Activated CD4-positive, alpha-beta memory T cell treated with anti-CD3 and anti-CD28 coated beads for 36 hours (primary cell): ENCODE results near the gene CCDC181. TPM values are rescaled to one million over a fixed set of nuclear protein-coding genes. Genes with fewer than 3 reads are reported as not detected.

Experiments used
- CTCF ChIA-PET: fragments of 350-600 bp; sonication (Branson Sonifier 250); formaldehyde crosslinking; loops from one replicate; lab custom pipeline; 2021; ENCODE audit warnings: antibody characterized with exemption, inconsistent platforms; lab: Charles Lee
- POLR2A ChIA-PET: fragments of 350-600 bp; sonication (Branson Sonifier 250); formaldehyde crosslinking; loops from one replicate; lab custom pipeline; 2021; ENCODE audit warnings: antibody characterized with exemption; lab: Charles Lee
- DNase-seq: peaks from one replicate; pipeline ENCODE4 v3.0.0-alpha.2; 2020
- H3K27ac Mint-ChIP-seq: one replicate; pipeline ENCODE4 v1.8.0; 2021; ENCODE audit warnings: mixed read lengths
- H3K27me3 Mint-ChIP-seq: one replicate; pipeline ENCODE4 v1.8.0; 2021; ENCODE audit warnings: mixed read lengths
- H3K36me3 Mint-ChIP-seq: one replicate; pipeline ENCODE4 v1.8.0; 2021; ENCODE audit warnings: mixed read lengths
- H3K4me1 Mint-ChIP-seq: one replicate; pipeline ENCODE4 v1.8.0; 2021; ENCODE audit warnings: low read depth, mixed read lengths
- H3K4me3 Mint-ChIP-seq: one replicate; pipeline ENCODE4 v1.8.0; 2021; ENCODE audit warnings: mild to moderate bottlenecking, mixed read lengths
- H3K9me3 Mint-ChIP-seq: one replicate; pipeline ENCODE4 v1.8.0; 2021; ENCODE audit warnings: mixed read lengths
- intact Hi-C: fragments of 100-400 bp; cut with micrococcal nuclease; formaldehyde crosslinking; loops from one replicate; pipeline ENCODE4 v1.15.1; 2023
- total RNA-seq, 2 experiments: library from RNA; stranded (reverse); gene quantifications; one replicate each; pipeline ENCODE4 v1.2.3, GENCODE V29; 2021

CCDC181 gene
- total RNA-seq, 2 experiments from 2014 or later: not detected

- POLR2A ChIA-PET: no interaction called here
- CTCF ChIA-PET: interaction anchor here (0.7 to 1.4 kb wide), 2 partner anchors 19 to 784 kb away, joined by 4 to 5 read pairs; partner anchors contain the start of gene BLZF1
- intact Hi-C loops: no loop called here
Observed at GRCh38 chr1:169387399-169387798, 39.9 kb downstream of the CCDC181 start.

DNA sequence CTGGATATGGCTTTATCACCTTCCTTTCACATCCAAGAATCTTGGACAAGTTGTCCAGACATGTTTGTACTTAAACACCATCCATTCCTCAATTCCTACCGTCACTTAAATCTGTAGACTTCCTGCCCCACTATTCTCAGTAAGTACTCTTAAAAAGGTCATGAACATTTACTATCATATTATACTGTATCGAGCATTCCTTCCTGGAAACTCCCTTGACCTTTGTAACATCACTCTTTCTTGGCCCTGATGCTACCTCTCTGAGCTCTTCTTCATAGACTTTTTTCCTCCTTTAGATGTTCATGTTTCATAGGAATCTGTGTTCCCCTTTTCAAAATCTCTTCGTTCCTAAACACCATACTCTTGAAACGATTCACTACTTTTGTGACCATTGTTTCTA lies 43.8 kb downstream of the CCDC181 start:
- ChIA-PET CTCF (no interaction called here), POLR2A (no interaction called here)
- intact Hi-C loops: no loop called here
- H3K27me3 Mint-ChIP-seq: no peaks in the 10 kb centered on the region
- H3K36me3 Mint-ChIP-seq: peaks cover 32% of the 10 kb centered on the region
- DNase-seq: no peak
- H3K4me3 Mint-ChIP-seq: no peak overlapping the region
- H3K9me3 Mint-ChIP-seq: no peaks in the 10 kb centered on the region
- H3K4me1 Mint-ChIP-seq: no peaks in the 10 kb centered on the region
- no peak overlapping the region for H3K27ac Mint-ChIP-seq

More at GRCh38 chr1:169387399-169387798, 39.9 kb downstream of the CCDC181 start:
- no peak for DNase-seq
- Mint-ChIP-seq H3K4me3 (no peak overlapping the region), H3K36me3 (peaks cover 43% of the 10 kb centered on the region), H3K27ac (no peak overlapping the region), H3K27me3 (no peaks in the 10 kb centered on the region), H3K9me3 (no peaks in the 10 kb centered on the region), H3K4me1 (peaks cover 7% of the 10 kb centered on the region)

DNA sequence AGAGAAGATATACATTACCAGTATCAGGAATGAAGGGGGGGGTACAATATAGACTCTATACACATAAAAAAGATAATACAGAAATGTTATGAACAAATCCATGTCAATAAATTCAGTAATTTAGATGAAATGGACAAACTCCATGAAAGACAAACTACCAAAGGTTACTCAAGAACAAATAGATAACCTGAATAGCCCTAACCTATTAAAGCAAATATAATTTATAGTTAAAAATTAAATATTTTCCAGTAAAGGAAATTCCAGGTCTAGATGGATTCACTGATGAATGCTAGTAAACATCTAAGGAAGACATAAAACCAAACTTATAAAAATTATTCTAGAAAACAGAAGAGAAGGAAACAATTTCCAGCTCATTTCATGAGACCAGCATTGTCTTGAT lies 46.1 kb downstream of the CCDC181 start:
- H3K27me3 Mint-ChIP-seq: no peaks in the 10 kb centered on the region
- no peak overlapping the region for H3K4me3 Mint-ChIP-seq
- no peaks in the 10 kb centered on the region for H3K4me1 Mint-ChIP-seq
- no peak overlapping the region for H3K27ac Mint-ChIP-seq
- POLR2A ChIA-PET: no interaction called here
- DNase-seq: no peak
- no peaks in the 10 kb centered on the region for H3K9me3 Mint-ChIP-seq
- CTCF ChIA-PET: no interaction called here
- intact Hi-C loops: no loop called here
- peaks cover 30% of the 10 kb centered on the region for H3K36me3 Mint-ChIP-seq

DNA sequence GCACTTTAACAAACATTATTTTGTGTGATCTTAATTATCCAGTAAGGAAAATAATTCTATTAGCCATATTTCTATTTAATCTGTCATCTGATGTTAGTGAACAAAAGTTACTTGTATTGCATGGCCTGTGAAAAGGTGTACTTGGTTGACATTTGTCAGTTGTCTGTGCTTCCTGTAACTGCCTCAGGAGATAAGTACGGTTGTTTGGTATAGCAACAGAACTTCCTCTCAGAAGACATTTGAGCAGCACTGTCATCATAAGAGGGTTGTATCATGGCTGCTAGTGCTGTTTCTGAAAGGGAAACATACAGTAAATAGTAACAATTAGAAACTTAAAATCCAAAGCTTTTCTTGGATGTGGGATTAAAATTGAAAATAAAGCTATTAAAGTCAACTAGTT lies 55.9 kb downstream of the CCDC181 start:
- ChIA-PET POLR2A (no interaction called here), CTCF (interaction anchor here (1.4 kb wide), 1 partner anchor 768 kb away, joined by 4 read pairs; no protein-coding TSS in a partner anchor)
- peaks cover 17% of the 10 kb centered on the region for H3K4me1 Mint-ChIP-seq
- H3K27me3 Mint-ChIP-seq: no peaks in the 10 kb centered on the region
- DNase-seq: no peak
- intact Hi-C loops: no loop called here
- H3K4me3 Mint-ChIP-seq: no peak overlapping the region
- peaks cover 15% of the 10 kb centered on the region for H3K36me3 Mint-ChIP-seq
- H3K9me3 Mint-ChIP-seq: no peaks in the 10 kb centered on the region
- no peak overlapping the region for H3K27ac Mint-ChIP-seq

- Mint-ChIP-seq H3K4me3 (no peak overlapping the region), H3K27me3 (no peaks in the 10 kb centered on the region), H3K36me3 (peaks cover 19% of the 10 kb centered on the region), H3K4me1 (peaks cover 25% of the 10 kb centered on the region), H3K9me3 (no peaks in the 10 kb centered on the region), H3K27ac (no peak overlapping the region)
- peak; percentile 40 for DNase-seq
- intact Hi-C loops: loop anchor here (1.0 to 10.0 kb wide), 14 partner anchors 22 to 1944 kb away; partner anchors contain the start of genes FMO4, SCYL3, SELL and SFT2D2
- CTCF ChIA-PET: interaction anchor here (0.6 to 1.9 kb wide), 10 partner anchors 19 to 1122 kb away, joined by 3 to 8 read pairs (median 4); no protein-coding TSS in a partner anchor
- POLR2A ChIA-PET: interaction anchor here (0.6 to 1.9 kb wide), 4 partner anchors 118 to 1027 kb away, joined by 3 to 5 read pairs (median 3); partner anchors contain the start of gene SLC19A2
Observed at GRCh38 chr1:169368406-169368769, 58.9 kb downstream of the CCDC181 start.

DNA sequence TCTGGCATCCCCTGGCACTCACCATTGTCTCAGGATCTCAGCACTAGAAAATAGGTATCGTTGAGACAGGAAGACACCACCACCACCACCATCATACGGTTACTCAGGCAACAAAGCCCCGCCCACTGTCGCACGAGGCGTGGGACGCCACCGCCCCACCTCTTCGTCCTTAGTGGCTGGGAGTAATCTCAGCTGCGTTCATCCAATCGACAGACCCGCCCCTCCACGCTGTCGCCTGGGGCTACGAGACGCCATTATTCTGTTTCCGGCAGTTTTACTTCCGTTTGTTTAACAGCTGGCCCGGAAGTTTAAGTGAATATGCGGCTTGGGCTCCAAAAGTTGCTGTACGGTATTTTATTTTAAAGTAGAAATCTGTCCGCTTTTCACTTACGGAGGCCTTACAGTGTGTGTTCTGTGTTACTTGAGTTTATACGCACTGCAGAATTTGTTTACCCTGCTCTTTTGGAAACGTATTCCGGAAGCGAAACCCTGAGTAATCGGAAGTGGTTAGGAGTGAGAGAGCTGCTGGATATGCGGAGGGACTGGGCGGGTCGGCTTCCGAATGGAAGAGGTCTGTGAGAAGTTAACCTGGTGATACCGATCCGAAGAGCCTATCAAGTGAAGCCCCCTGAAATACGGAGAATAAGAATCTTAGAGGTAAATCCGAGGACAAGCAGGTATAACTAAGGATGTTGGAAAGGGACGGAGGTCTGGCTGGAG lies 59.4 kb downstream of the CCDC181 start, which contains the start of the genes BLZF1 and NME7:
Gene BLZF1, plus strand, starts transcription at position 510 of the 720 bp plus-strand sequence. CDS start 1,328 bp downstream, outside the sequence.
Gene NME7, minus strand, starts transcription at position 112 of the 720 bp plus-strand sequence. Its CDS starts 87 bp downstream, at position 25.
- H3K27ac Mint-ChIP-seq: no peak within 1 kb of the TSS
- H3K4me1 Mint-ChIP-seq: peaks cover 29% of the 10 kb centered on the region
- H3K27me3 Mint-ChIP-seq: no peaks in the 10 kb centered on the region
- ChIA-PET CTCF (interaction anchor here (0.6 to 1.9 kb wide), 10 partner anchors 19 to 1121 kb away, joined by 3 to 8 read pairs (median 3); partner anchors contain the start of gene F5), POLR2A (interaction anchor here (0.6 to 1.9 kb wide), 6 partner anchors 118 to 1026 kb away, joined by 3 to 5 read pairs (median 3); partner anchors contain the start of genes METTL18 and SLC19A2)
- H3K4me3 Mint-ChIP-seq: peak within 1 kb of the TSS; percentile 43
- intact Hi-C loops: loop anchor here (1.0 to 10.0 kb wide), 18 partner anchors 22 to 1944 kb away; partner anchors contain the start of genes ATP1B1, FMO4, SCYL3 and SELL
- no peaks in the 10 kb centered on the region for H3K9me3 Mint-ChIP-seq
- peaks cover 14% of the 10 kb centered on the region for H3K36me3 Mint-ChIP-seq
- peak; percentile 99 for DNase-seq

DNA sequence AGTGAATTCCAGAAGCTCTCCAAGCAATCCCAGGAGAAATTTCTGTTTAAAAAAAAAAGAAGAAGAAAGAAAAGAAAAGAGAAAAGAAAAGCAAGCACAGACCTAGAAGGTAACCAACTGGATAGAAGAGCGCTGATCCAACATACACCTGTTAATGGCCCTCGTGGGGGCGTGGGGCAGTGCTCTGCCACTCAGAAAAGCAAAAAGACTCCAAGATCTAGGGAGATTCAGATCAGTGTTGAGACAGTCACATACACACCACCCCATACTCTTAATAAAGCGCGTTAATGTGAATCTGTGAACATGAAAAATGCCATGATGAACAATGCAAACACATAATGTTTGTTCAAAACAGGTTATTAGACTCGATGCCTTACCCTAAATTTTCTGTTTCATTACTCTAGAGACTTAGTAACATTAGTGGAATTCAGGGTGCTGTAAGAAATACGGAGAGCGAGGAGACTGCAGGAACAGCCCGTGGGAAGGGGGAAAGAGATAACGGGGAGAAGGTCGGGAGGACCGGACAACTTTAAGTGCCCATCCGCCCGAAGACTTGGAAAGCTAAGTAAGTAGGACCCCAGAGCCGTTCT lies 60.1 kb downstream of the CCDC181 start:
- Mint-ChIP-seq H3K9me3 (no peaks in the 10 kb centered on the region), H3K27ac (no peak overlapping the region), H3K36me3 (peaks cover 14% of the 10 kb centered on the region), H3K27me3 (no peaks in the 10 kb centered on the region), H3K4me1 (peaks cover 35% of the 10 kb centered on the region), H3K4me3 (no peak overlapping the region)
- ChIA-PET CTCF (interaction anchor here (0.7 to 1.4 kb wide), 5 partner anchors 20 to 1024 kb away, joined by 3 to 6 read pairs (median 3); partner anchors contain the start of gene F5), POLR2A (interaction anchor here (1.1 to 1.9 kb wide), 3 partner anchors 119 to 427 kb away, joined by 3 to 5 read pairs (median 4); partner anchors contain the start of genes METTL18 and SLC19A2)
- intact Hi-C loops: loop anchor here (1.0 to 10.0 kb wide), 16 partner anchors 95 to 1945 kb away; partner anchors contain the start of genes ATP1B1, FMO4, SCYL3 and SELL
- no peak for DNase-seq

DNA sequence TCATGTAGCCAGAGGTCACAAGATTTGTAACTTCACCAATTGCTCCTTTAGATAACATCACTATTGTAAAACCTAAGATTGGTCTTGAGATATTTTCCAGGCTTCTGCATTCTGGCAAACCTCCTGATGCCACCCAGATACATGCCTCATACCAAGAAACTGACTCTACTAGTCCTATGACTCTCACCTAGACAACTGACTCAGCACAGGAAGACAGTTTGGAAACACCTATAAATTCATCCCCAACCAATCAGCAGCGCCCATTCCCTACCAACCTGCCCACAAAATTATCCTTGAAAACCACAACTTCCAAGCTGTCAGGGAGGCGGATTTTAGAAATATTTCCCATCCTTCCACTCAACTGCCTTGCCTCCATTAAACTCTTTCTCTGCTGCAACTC lies 62.3 kb downstream of the CCDC181 start:
- intact Hi-C loops: loop anchor here (5.0 to 10.0 kb wide), 12 partner anchors 97 to 1947 kb away; partner anchors contain the start of genes FMO4, SCYL3, SELL and SFT2D2
- Mint-ChIP-seq H3K9me3 (no peaks in the 10 kb centered on the region), H3K27ac (no peak overlapping the region), H3K4me3 (no peak overlapping the region), H3K4me1 (peaks cover 30% of the 10 kb centered on the region), H3K36me3 (peaks cover 6% of the 10 kb centered on the region), H3K27me3 (no peaks in the 10 kb centered on the region)
- peak; percentile 27 for DNase-seq
- ChIA-PET CTCF (interaction anchor here (1.2 kb wide), 2 partner anchors 347 to 762 kb away, joined by 3 read pairs; no protein-coding TSS in a partner anchor), POLR2A (interaction anchor here (0.7 kb wide), 1 partner anchor 1138 kb away, joined by 3 read pairs; no protein-coding TSS in a partner anchor)

DNA sequence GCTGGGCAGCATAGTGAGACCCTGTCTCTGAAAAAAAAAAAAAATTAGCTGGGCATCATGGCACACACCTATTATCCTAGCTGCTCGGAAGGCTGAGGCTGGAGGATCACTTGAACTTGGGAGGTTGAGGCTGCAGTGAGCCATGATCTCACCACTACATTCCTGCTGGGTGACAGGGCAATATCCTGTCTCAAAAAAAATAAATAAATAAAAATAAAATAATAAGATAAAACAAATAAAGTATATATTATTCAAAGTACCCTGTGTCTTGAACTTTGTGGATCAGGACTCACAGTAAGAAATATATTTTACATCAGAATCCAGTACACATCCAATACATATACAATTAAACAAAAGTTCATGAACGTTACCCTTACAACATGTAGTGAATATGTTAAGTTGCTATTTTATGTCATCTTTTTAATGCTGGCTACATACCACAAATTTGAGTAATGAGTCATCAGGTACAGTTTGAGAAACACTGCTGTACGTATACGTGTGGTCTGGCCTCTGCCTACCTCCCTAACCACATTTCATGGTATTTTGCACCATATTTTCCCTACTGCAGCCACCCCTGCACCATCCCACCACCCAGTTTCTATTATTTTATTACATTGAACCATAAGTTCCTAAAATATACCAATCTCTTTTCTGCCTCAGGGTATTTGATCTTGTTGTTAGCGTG lies 64.1 kb downstream of the CCDC181 start:
- Mint-ChIP-seq H3K36me3 (peaks cover 4% of the 10 kb centered on the region), H3K4me1 (peaks cover 26% of the 10 kb centered on the region), H3K27me3 (no peaks in the 10 kb centered on the region), H3K27ac (peak overlapping the region; percentile 67), H3K4me3 (peak overlapping the region; percentile 10), H3K9me3 (no peaks in the 10 kb centered on the region)
- ChIA-PET POLR2A (interaction anchor here (0.6 kb wide), 1 partner anchor 311 kb away, joined by 3 read pairs; no protein-coding TSS in a partner anchor), CTCF (interaction anchor here (1.4 kb wide), 1 partner anchor 15 kb away, joined by 9 read pairs; no protein-coding TSS in a partner anchor)
- DNase-seq: peak; percentile 61
- intact Hi-C loops: loop anchor here (1.0 to 10.0 kb wide), 2 partner anchors 51 to 228 kb away; no protein-coding TSS in a partner anchor

DNA sequence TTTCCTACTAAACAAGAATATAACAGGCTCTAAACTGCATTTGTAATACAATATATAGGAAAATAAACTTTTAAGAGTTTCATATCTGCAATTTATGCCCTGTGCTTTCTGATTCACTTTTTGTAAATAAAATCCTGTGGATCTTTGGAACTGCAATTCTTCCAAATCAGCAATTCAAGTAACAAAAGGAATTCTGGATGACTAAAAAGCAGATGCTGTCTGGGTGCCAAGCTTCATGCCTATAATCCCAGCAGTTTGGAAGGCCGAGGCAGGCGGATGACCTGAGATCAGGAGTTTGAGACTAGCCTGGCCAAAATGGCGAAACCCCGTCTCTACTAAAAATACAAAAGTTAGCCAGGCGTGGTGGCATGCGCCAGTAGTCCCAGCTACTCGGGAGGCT lies 66.0 kb downstream of the CCDC181 start:
- H3K4me3 Mint-ChIP-seq: no peak overlapping the region
- CTCF ChIA-PET: interaction anchor here (1.5 kb wide), 1 partner anchor 758 kb away, joined by 6 read pairs; no protein-coding TSS in a partner anchor
- H3K9me3 Mint-ChIP-seq: no peaks in the 10 kb centered on the region
- no peak for DNase-seq
- intact Hi-C loops: loop anchor here (10.0 kb wide), 1 partner anchor 226 kb away; no protein-coding TSS in a partner anchor
- no peak overlapping the region for H3K27ac Mint-ChIP-seq
- POLR2A ChIA-PET: no interaction called here
- H3K36me3 Mint-ChIP-seq: peaks cover 4% of the 10 kb centered on the region
- peaks cover 26% of the 10 kb centered on the region for H3K4me1 Mint-ChIP-seq
- no peaks in the 10 kb centered on the region for H3K27me3 Mint-ChIP-seq

GRCh38 chr1:169360415-169360814 lies 66.9 kb downstream of the CCDC181 start:
- ChIA-PET POLR2A (no interaction called here), CTCF (interaction anchor here (0.7 to 1.5 kb wide), 3 partner anchors 12 to 757 kb away, joined by 3 to 11 read pairs (median 6); no protein-coding TSS in a partner anchor)
- no peak for DNase-seq
- Mint-ChIP-seq H3K4me1 (peaks cover 26% of the 10 kb centered on the region), H3K27ac (no peak overlapping the region), H3K4me3 (no peak overlapping the region), H3K27me3 (no peaks in the 10 kb centered on the region), H3K9me3 (no peaks in the 10 kb centered on the region), H3K36me3 (peaks cover 4% of the 10 kb centered on the region)
- intact Hi-C loops: loop anchor here (10.0 kb wide), 1 partner anchor 226 kb away; no protein-coding TSS in a partner anchor
